Endothelial cell of umbilical vein (primary cell): ENCODE results near the gene ZNF668. TPM values are rescaled to one million over a fixed set of nuclear protein-coding genes. Genes with fewer than 3 reads are reported as not detected.

Source experiments
- BruUV-seq: library from RNA; stranded (reverse); fragments of 400-500 nt; replicated peaks from 2 replicates; lab custom pipeline; 2021; lab: Mats Ljungman, UMichigan
- CTCF ChIA-PET: fragments of 300-600, 350-600 bp; sonication (Branson Sonifier 250); formaldehyde crosslinking; loops from one replicate; lab custom pipeline; 2021; ENCODE audit warnings: antibody characterized with exemption, inconsistent platforms; lab: Charles Lee
- POLR2A ChIA-PET: fragments of 300-600, 350-600 bp; sonication (Branson Sonifier 250); formaldehyde crosslinking; loops from one replicate; lab custom pipeline; 2021; ENCODE audit warnings: antibody characterized with exemption, inconsistent platforms; lab: Charles Lee
- DNase-seq: peaks from one replicate; pipeline ENCODE4 v3.0.0-alpha.2; 2011; ENCODE audit warnings: low read depth, low spot score
- FAIRE-seq: peaks from 2 replicates; lab custom pipeline; 2011; peaks lifted over from hg19 to GRCh38; lab: Jason Lieb, UNC
- H2AFZ ChIP-seq: 2 replicates; pipeline ENCODE4 v1.6.0; 2012; ENCODE audit warnings: low read depth, low read length, control low read depth, inconsistent platforms
- H3K27ac ChIP-seq: 2 replicates; pipeline ENCODE4 v1.5.1; 2011; ENCODE audit warnings: low read depth, mild to moderate bottlenecking, control low read depth, low read length, moderate library complexity; ENCODE audit not compliant: insufficient read depth
- H3K27me3 ChIP-seq, 2 experiments: 2 replicates each; pipeline versions ENCODE4 v1.6.0 to v1.6.1; 2011; ENCODE audit warnings: low read length in 2 of 2, mixed read lengths in 1 of 2; ENCODE audit not compliant: control insufficient read depth in 2 of 2, insufficient read depth in 2 of 2
- H3K36me3 ChIP-seq, 2 experiments: 2 replicates in 1 of 2; 3 replicates in 1 of 2; pipeline ENCODE4 v1.5.1; 2011; ENCODE audit warnings: low read length in 2 of 2, mild to moderate bottlenecking in 1 of 2, moderate library complexity in 1 of 2; ENCODE audit not compliant: control insufficient read depth in 2 of 2, insufficient read depth in 2 of 2; ENCODE audit errors: extremely low read depth in 1 of 2
- H3K4me1 ChIP-seq: 3 replicates; pipeline ENCODE4 v1.5.1; 2011; ENCODE audit warnings: mild to moderate bottlenecking, low read length; ENCODE audit not compliant: control insufficient read depth, insufficient read depth; ENCODE audit errors: extremely low read depth
- H3K4me2 ChIP-seq: 2 replicates; pipeline ENCODE4 v1.6.1; 2011; ENCODE audit warnings: low read length, control low read depth, mixed read lengths; ENCODE audit not compliant: insufficient read depth
- H3K4me3 ChIP-seq, 3 experiments: fragments of 200-600 bp in 1 of 3; sonication (generic), shearing (Covaris generic) in 1 of 3; replicated peaks in 1 of 3; 2 replicates each; pipeline ENCODE4 v1.5.1; 2011 to 2016; ENCODE audit warnings: control low read depth in 3 of 3, low read length in 3 of 3, mild to moderate bottlenecking in 2 of 3, inconsistent platforms in 1 of 3, low read depth in 1 of 3, moderate library complexity in 1 of 3; ENCODE audit not compliant: insufficient read depth in 1 of 3
- H3K79me2 ChIP-seq: 2 replicates; pipeline ENCODE4 v1.6.0; 2012; ENCODE audit warnings: low read length, inconsistent platforms; ENCODE audit not compliant: control insufficient read depth, insufficient read depth
- H3K9ac ChIP-seq: replicated peaks from 2 replicates; pipeline ENCODE3; 2011; ENCODE audit warnings: low read length, control low read depth; ENCODE audit not compliant: insufficient read depth; ENCODE audit errors: extremely low read depth
- H3K9me1 ChIP-seq: replicated peaks from 3 replicates; pipeline ENCODE4 v1.6.0; 2011; ENCODE audit warnings: mild to moderate bottlenecking, low read length; ENCODE audit not compliant: control insufficient read depth, insufficient read depth; ENCODE audit errors: extremely low read depth
- H3K9me3 ChIP-seq: replicated peaks from 2 replicates; pipeline ENCODE4 v1.5.1; 2012; ENCODE audit warnings: low read length, inconsistent platforms; ENCODE audit not compliant: control insufficient read depth, insufficient read depth
- H4K20me1 ChIP-seq: replicated peaks from 2 replicates; pipeline ENCODE3; 2011; ENCODE audit warnings: mild to moderate bottlenecking, low read length; ENCODE audit not compliant: control insufficient read depth, insufficient read depth; ENCODE audit errors: extremely low read depth
- CTCF ChIP-seq, 2 donors: IDR thresholded peaks; 1 replicate in 1 of 2; 2 replicates in 1 of 2; pipeline ENCODE4 v1.5.1; 2011; ENCODE audit warnings: low read length in 2 of 2, mild to moderate bottlenecking in 2 of 2, moderate library complexity in 2 of 2, control low read depth in 1 of 2, inconsistent platforms in 1 of 2, low read depth in 1 of 2; ENCODE audit not compliant: insufficient read depth in 1 of 2; ENCODE audit errors: extremely low read depth in 1 of 2
- EZH2 ChIP-seq: IDR thresholded peaks from 2 replicates; pipeline ENCODE4 v1.6.1; 2012; ENCODE audit warnings: borderline replicate concordance, low read depth, mild to moderate bottlenecking, moderate library complexity, low read length, inconsistent platforms; ENCODE audit not compliant: severe bottlenecking
- FOS ChIP-seq: IDR thresholded peaks from 2 replicates; pipeline ENCODE4 v1.6.1; 2011; ENCODE audit warnings: mild to moderate bottlenecking, low read length, moderate library complexity, borderline replicate concordance; ENCODE audit not compliant: insufficient read depth
- GATA2 ChIP-seq: IDR thresholded peaks from 2 replicates; pipeline ENCODE4 v1.7.0; 2011; ENCODE audit warnings: low read depth, mild to moderate bottlenecking, moderate library complexity, mixed read lengths, low read length; ENCODE audit not compliant: insufficient read length, insufficient read depth
- JUN ChIP-seq: IDR thresholded peaks from 2 replicates; pipeline ENCODE4 v1.6.1; 2011; ENCODE audit warnings: borderline replicate concordance, low read depth; ENCODE audit not compliant: insufficient read length, insufficient read depth
- MAX ChIP-seq: IDR thresholded peaks from 2 replicates; pipeline ENCODE4 v1.6.1; 2011; ENCODE audit not compliant: insufficient read depth, insufficient read length
- MYC ChIP-seq: IDR thresholded peaks from one replicate; pipeline ENCODE4 v1.6.1; 2011; ENCODE audit warnings: mild to moderate bottlenecking, low read depth, low read length
- POLR2A ChIP-seq: IDR thresholded peaks from 2 replicates; pipeline ENCODE4 v1.6.1; 2012; ENCODE audit warnings: low read depth, mild to moderate bottlenecking, control low read depth, low read length
- POLR2AphosphoS5 ChIP-seq: IDR thresholded peaks from 2 replicates; pipeline ENCODE4 v1.6.1; 2012; ENCODE audit warnings: low read depth, mild to moderate bottlenecking, control low read depth, low read length, moderate library complexity; ENCODE audit not compliant: insufficient read depth
- dilution Hi-C: fragments of 300-500 bp; cut with MboI; formaldehyde crosslinking; loops from one replicate; pipeline ENCODE4 v1.15.0; 2019; ENCODE audit warnings: low sequenced_read_pairs; ENCODE audit not compliant: extremely low pct_ligation_motif_present
- intact Hi-C: fragments of 100-400 bp; cut with micrococcal nuclease; formaldehyde crosslinking; loops from one replicate; pipeline ENCODE4 v1.10.0; 2022
- polyA plus RNA-seq, 4 experiments: library from polyadenylated mRNA; depleted of rRNA in 3 of 4; stranded (reverse) in 3 of 4; unstranded in 1 of 4; fragments of >200 nt; gene quantifications; 2 replicates each; pipeline versions ENCODE4 v1.2.1 to v1.2.3, GENCODE V29; 2011 to 2012; ENCODE audit warnings: missing spikeins in 1 of 4
- total RNA-seq: library from RNA; stranded (reverse); gene quantifications from 2 replicates; pipeline ENCODE4 v1.2.3, GENCODE V29; 2021

The ZNF668 gene
- total and polyA plus RNA-seq, 2 donors (not counting 3 experiments of a cell fraction or from before 2014, with no cell fraction given), result 11.8 to 13.3 TPM

GRCh38 chr16:31088459-31089183, 14.6 kb upstream of the ZNF668 start, which contains the start of gene PRSS53:
Gene PRSS53, minus strand, starts transcription at chr16:31088943. Its CDS starts 134 bp downstream, at chr16:31088809.
- Histone ChIP-seq H3K36me3 (peaks cover 2 to 10% of the 10 kb centered on the region in 2 experiments), H3K4me3 (no peak within 1 kb of the TSS), H3K4me2 (no peak within 1 kb of the TSS), H4K20me1 (no peaks in the 10 kb centered on the region), H2AFZ (no peak within 1 kb of the TSS), H3K9ac (no peak within 1 kb of the TSS), H3K27ac (no peak within 1 kb of the TSS), H3K27me3 (no peaks in the 10 kb centered on the region), H3K9me3 (no peaks in the 10 kb centered on the region), H3K4me1 (peaks cover 3% of the 10 kb centered on the region), H3K79me2 (peaks cover 7% of the 10 kb centered on the region), H3K9me1 (no peaks in the 10 kb centered on the region)
- BruUV-seq, result no TSS peak
- CTCF ChIA-PET, result interaction anchor here (1.5 kb wide), 1 partner anchor 104 kb away, joined by 4 read pairs; the partner anchor contains the start of gene HSD3B7
- POLR2A ChIA-PET, result no interaction called here
- no peak for TF ChIP-seq JUN
- TF ChIP-seq EZH2, result no peak
- TF ChIP-seq POLR2AphosphoS5, result no peak
- no peak for TF ChIP-seq MYC
- TF ChIP-seq MAX, result no peak
- no peak for TF ChIP-seq FOS
- TF ChIP-seq CTCF (IDR thresholded peaks at IDR 0.05; ENCODE audit: extremely low read depth in 1 of 2, insufficient read depth in 1 of 2, low read depth in 1 of 2, low read length in 2 of 2), result no peak
- no peak for TF ChIP-seq GATA2
- no peak for TF ChIP-seq POLR2A
- FAIRE-seq (no peak), DNase-seq (no peak)
- intact Hi-C loops, result no loop called here
- dilution Hi-C loops, result no loop called here
